Right atrium auricular region (tissue), 2 donors: ENCODE data around the gene GOLGA6C. TPM values are rescaled to one million over a fixed set of nuclear protein-coding genes. Genes with fewer than 3 reads are reported as not detected.
"Not testable (repeated sequence)": the region's sequence is repeated elsewhere in the genome, so short reads cannot be mapped to it uniquely, and the experiment has no call there.

Experiments
- DNase-seq: peaks from one replicate; pipeline ENCODE4 v3.0.0-alpha.2; 2019; ENCODE audit warnings: low spot score
- H3K27ac ChIP-seq, 2 donors: fragments of 200-600 bp; sonication (generic); 1 replicate in 1 of 2; 2 replicates in 1 of 2; pipeline ENCODE4 v1.5.1; 2016 to 2019
- H3K27me3 ChIP-seq, 2 donors: fragments of 200-600 bp; sonication (generic); one replicate each; pipeline versions ENCODE4 v1.5.1 to v1.6.0; 2017 to 2019
- H3K36me3 ChIP-seq: fragments of 200-600 bp; sonication (generic); one replicate; pipeline ENCODE4 v1.5.1; 2016
- H3K4me1 ChIP-seq, 2 donors: fragments of 200-600 bp; sonication (generic); one replicate each; pipeline versions ENCODE4 v1.5.1 to v1.6.0; 2017 to 2019
- H3K4me3 ChIP-seq, 2 donors: fragments of 200-600 bp; sonication (generic); 1 replicate in 1 of 2; 2 replicates in 1 of 2; pipeline ENCODE4 v1.5.1; 2017 to 2019; ENCODE audit warnings: mild to moderate bottlenecking in 1 of 2, moderate library complexity in 1 of 2
- H3K9me3 ChIP-seq, 2 donors: fragments of 200-600 bp; sonication (generic); one replicate each; pipeline ENCODE4 v1.5.1; 2019
- CTCF ChIP-seq, 2 donors: fragments of 200-600 bp; sonication (generic); IDR thresholded peaks; one replicate each; pipeline ENCODE4 v1.5.1; 2019; ENCODE audit warnings: antibody characterized with exemption in 2 of 2
- total RNA-seq, 2 donors: library from RNA; depleted of rRNA; stranded (reverse); fragments of >200 nt; gene quantifications; one replicate each; pipeline ENCODE4 v1.1.0, GENCODE V29; 2016

GOLGA6C gene
- total RNA-seq, 2 donors from 2014 or later = not detected

GRCh38 chr15:75249726-75250125 is 8.4 kb upstream of the GOLGA6C start:
- Histone ChIP-seq H3K36me3 (no peaks in the 10 kb centered on the region), H3K4me1 (no peaks in the 10 kb centered on the region), H3K27ac (no peak overlapping the region), H3K9me3 (no peaks in the 10 kb centered on the region), H3K4me3 (no peak overlapping the region), H3K27me3 (no peaks in the 10 kb centered on the region)
- no peak for TF ChIP-seq CTCF (IDR thresholded peaks at IDR 0.05)
- DNase-seq = no peak

- not testable (repeated sequence) for H3K36me3 ChIP-seq, H3K27ac ChIP-seq, H3K9me3 ChIP-seq, H3K4me1 ChIP-seq, DNase-seq, H3K4me3 ChIP-seq, H3K27me3 ChIP-seq
These were observed 6.8 kb upstream of the GOLGA6C start for GRCh38 chr15:75251343-75251742.

GRCh38 chr15:75252285-75252684 is 5.8 kb upstream of the GOLGA6C start:
- DNase-seq, H3K27me3 ChIP-seq, H3K4me3 ChIP-seq, H3K27ac ChIP-seq, H3K9me3 ChIP-seq, H3K36me3 ChIP-seq, H3K4me1 ChIP-seq: not testable (repeated sequence)

GRCh38 chr15:75258620-75259343 is 648 bp downstream of the GOLGA6C start:
- H3K9me3 ChIP-seq, H3K27me3 ChIP-seq, DNase-seq, H3K4me1 ChIP-seq, H3K27ac ChIP-seq, H3K36me3 ChIP-seq, H3K4me3 ChIP-seq: not testable (repeated sequence)

DNA sequence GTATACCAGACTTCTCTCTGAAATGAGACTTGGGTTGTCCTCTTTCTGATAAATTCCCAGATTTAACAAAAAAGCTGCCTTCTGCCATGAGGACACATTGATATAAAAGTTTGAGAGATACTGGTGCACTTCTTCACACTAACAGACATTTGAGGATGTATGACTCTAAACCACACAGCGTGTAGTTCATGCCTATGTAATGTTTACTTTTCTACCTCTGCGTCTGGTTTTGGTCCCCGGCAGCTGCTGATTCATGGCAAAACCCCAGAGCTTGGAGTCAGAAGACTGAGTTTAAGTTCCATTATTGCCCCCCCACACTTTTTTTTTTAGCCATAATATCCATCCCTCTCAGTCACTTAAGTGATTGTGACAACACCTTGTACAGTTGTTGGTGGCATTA is 1.7 kb downstream of the GOLGA6C start:
- not testable (repeated sequence) for H3K36me3 ChIP-seq, H3K4me3 ChIP-seq, DNase-seq, H3K27me3 ChIP-seq, H3K9me3 ChIP-seq, H3K4me1 ChIP-seq, H3K27ac ChIP-seq

DNA sequence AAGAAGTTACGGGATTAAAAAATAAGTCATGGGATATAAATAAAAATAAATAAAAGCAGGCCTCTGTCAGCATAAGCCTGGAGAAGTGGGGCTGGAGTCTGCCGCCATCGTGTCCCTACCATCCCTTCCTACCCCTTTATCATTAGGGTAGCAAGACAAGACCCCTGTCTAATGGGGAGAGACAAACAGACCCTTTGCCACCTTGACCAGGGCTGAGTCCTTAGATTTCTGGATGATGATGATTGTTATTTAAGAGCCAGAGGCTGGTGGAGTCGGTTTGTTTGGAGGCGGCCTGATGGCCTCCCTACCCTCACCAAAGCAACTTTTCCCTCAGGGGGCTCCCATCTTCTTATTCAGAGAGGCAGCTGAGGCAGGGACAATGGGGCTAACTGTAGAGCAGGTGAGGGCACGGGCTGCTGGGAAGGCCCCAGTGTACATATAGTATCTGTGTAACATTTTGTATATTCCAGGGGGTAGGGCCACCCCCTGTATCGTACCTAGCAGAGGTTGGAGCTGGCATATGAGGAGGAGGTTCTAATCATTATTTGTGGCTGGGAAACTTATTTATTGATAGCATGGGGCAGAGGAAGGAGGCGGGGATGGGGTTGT is 15.7 kb downstream of the GOLGA6C start:
- H3K36me3 ChIP-seq, H3K27ac ChIP-seq, DNase-seq, H3K4me1 ChIP-seq, H3K9me3 ChIP-seq, H3K27me3 ChIP-seq, H3K4me3 ChIP-seq: not testable (repeated sequence)

DNA sequence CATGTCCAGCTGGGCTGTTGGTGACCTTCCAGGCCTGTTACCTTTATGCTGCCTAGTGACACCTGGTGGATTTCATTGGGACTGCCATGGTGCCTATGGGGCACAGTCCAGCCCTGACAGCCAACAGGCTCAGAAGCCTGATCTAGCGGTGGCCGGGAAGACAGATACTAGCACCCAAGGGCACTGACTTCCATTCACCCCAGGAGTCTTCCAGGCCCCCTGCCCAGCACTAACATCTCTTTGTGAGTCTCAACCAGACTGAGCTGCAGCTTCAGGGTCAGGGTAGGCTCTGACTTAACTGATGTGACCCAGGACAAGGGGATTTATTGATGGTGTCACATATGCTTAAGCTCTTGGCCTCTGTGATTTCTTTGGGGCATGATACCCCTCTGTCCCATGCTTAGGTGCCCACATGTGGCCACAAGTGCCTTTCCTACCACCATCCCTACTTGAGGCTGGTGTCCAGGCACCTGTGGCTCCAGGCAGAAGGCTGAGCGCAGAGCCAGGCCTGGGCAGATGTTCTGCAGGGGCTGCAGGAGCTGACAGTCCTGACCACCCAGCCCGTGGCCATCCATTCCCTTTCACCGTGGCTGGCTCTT is 16.5 kb downstream of the GOLGA6C start:
- H3K4me3 ChIP-seq, H3K27me3 ChIP-seq, H3K27ac ChIP-seq, H3K36me3 ChIP-seq, H3K4me1 ChIP-seq, H3K9me3 ChIP-seq: not testable (repeated sequence)
- DNase-seq = peak; percentile 73
- peak; percentile 73 to 74 for TF ChIP-seq CTCF (IDR thresholded peaks at IDR 0.05)

DNA sequence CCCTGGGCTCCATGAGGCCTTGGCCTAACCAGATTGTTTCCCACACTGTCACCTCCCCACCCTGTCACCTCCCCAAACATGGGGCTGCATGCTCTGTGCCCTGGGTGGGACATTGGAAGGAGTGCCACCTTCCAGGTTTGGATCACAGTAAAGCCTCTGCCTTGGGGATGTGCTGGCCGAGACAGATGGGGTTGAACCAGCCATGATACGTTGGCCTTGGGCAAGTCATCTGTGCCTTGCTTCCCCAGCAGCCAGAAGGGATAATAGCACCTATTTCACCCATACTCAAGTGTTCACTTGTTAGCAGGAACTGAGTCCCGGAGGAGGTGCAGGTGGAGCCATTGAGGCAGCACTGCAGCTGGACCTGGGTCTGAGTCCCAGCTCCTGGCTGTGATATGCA is 17.5 kb downstream of the GOLGA6C start:
- H3K36me3 ChIP-seq, H3K27ac ChIP-seq, H3K27me3 ChIP-seq, H3K9me3 ChIP-seq, H3K4me3 ChIP-seq, DNase-seq, H3K4me1 ChIP-seq: not testable (repeated sequence)

DNA sequence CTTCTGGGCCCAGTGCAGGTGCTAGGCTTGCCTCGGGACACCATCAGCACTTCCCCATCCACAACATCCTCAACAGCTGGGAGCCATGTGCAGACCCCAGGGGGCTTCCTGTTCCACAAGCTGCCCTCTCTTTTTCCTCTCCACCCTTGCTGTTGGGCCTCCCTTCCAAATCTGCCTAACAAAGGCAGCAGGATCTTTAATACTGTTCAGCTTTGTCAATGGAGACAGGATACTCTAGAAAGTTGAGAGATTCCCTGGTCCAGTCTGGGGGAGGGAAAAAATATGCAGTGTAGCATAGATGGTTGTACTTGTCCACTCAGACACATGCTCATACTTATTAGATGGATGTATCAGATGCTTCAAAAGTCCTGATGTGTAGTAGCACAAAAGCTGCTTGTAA is 20.4 kb downstream of the GOLGA6C start:
- not testable (repeated sequence) for H3K27me3 ChIP-seq, H3K27ac ChIP-seq, H3K4me3 ChIP-seq, H3K9me3 ChIP-seq, H3K36me3 ChIP-seq, H3K4me1 ChIP-seq
- peak; percentile 34 for DNase-seq

DNA sequence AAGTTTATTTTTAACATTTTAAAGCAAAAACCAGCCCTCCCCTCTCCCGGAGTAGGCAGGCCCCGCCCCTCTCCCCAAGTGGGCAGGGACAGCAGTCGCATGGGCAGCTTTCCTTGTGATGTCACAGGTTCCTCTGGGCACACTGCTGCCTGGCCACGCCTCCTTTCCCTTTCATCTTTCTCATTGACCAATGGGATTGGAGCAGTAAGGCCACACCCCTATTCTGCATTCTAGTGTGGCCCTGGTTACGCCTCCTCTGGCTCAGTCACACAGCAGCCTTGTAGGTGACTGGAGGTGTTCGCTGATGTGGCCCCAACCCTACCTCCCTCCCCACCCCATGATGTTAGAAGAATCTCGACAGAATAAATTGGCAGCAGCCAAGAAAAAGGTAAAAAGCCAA is 24.4 kb downstream of the GOLGA6C start, which contains the start of gene GOLGA6D:
TSS of gene GOLGA6D (plus strand) at position 264 of the 400 bp plus-strand sequence. CDS start at position 305, 41 bp downstream.
- H3K9me3 ChIP-seq, H3K36me3 ChIP-seq, H3K4me3 ChIP-seq, H3K27ac ChIP-seq, H3K27me3 ChIP-seq, H3K4me1 ChIP-seq, DNase-seq: not testable (repeated sequence)

DNA sequence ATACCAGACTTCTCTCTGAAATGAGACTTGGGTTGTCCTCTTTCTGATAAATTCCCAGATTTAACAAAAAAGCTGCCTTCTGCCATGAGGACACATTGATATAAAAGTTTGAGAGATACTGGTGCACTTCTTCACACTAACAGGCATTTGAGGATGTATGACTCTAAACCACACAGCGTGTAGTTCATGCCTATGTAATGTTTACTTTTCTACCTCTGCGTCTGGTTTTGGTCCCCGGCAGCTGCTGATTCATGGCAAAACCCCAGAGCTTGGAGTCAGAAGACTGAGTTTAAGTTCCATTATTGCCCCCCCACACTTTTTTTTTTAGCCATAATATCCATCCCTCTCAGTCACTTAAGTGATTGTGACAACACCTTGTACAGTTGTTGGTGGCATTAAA is 26.0 kb downstream of the GOLGA6C start:
- not testable (repeated sequence) for H3K36me3 ChIP-seq, H3K4me1 ChIP-seq

DNA sequence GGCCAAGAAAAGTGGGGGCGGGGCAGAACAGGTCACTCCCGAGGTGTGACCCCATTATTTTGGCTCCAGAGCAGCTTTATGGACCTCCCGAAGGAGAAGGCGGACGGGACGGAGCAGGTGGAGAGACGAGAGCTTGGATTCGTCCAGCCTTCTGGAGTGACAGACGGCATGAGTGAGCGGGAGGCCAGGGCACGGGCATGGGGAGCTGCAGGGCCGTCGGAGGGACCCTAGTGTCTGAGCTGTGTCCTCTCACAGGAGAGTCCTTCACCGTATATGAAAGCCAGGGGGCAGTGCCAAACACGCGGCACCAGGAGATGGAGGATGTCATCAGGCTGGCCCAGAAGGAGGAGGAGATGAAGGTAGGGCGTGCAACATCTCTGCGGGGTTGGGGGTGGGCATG is 35.5 kb downstream of the GOLGA6C start:
- H3K27me3 ChIP-seq, H3K9me3 ChIP-seq, H3K27ac ChIP-seq, H3K36me3 ChIP-seq, H3K4me3 ChIP-seq, DNase-seq, H3K4me1 ChIP-seq: not testable (repeated sequence)

More for the DNA sequence above, 26.0 kb downstream of the GOLGA6C start:
- H3K27ac ChIP-seq, H3K9me3 ChIP-seq, DNase-seq, H3K4me3 ChIP-seq, H3K27me3 ChIP-seq: not testable (repeated sequence)
